ENCODE data around the gene RHOD. TPM values are rescaled to one million over a fixed set of nuclear protein-coding genes. Genes with fewer than 3 reads are reported as not detected.

Gene RHOD
- total and polyA plus RNA-seq, 10 donors = 1.3 to 6.4 (median 2.7) TPM

GRCh38 chr11:67045314-67045713, 11.3 kb upstream of the RHOD start:
- Histone ChIP-seq H3K27me3 (replicated peaks in 1 of 7) (peaks cover 0 to 53% (median 0%) of the 10 kb centered on the region in 7 donors), H3K27ac (no peak overlapping the region), H3K9me3 (no peaks in the 10 kb centered on the region), H3K36me3 (no peaks in the 10 kb centered on the region), H3K4me1 (no peaks in the 10 kb centered on the region), H3K4me3 (no peak overlapping the region)
- 64 to 79% (median 72%) methylated on average over 14 of the region's 14 CpGs for WGBS, 5 donors
- DNase-seq = no peak
- TF ChIP-seq POLR2A (IDR thresholded peaks at IDR 0.05) (no peak), CTCF (IDR thresholded peaks at IDR 0.05 in 8 of 11, conservative IDR thresholded peaks at IDR 0.05 in 3 of 11) (no peak)
- intact Hi-C loops (cut with DNase I; ENCODE audit: low total_unique reads) = no loop called here

GRCh38 chr11:67048515-67049130, 8.0 kb upstream of the RHOD start:
- Histone ChIP-seq H3K9me3 (no peaks in the 10 kb centered on the region), H3K4me3 (no peak overlapping the region), H3K27me3 (replicated peaks in 1 of 7) (peaks cover 0 to 55% (median 0%) of the 10 kb centered on the region in 7 donors), H3K36me3 (no peaks in the 10 kb centered on the region), H3K27ac (no peak overlapping the region), H3K4me1 (peaks cover 0 to under 1% (median 0%) of the 10 kb centered on the region in 6 donors)
- 87 to 91% (median 90%) methylated on average over 2 to 22 of the region's 22 CpGs for WGBS, 5 donors
- intact Hi-C loops (cut with DNase I; ENCODE audit: low total_unique reads) = no loop called here
- no peak for DNase-seq
- TF ChIP-seq POLR2AphosphoS5 (IDR thresholded peaks at IDR 0.05) (no peak), POLR2A (IDR thresholded peaks at IDR 0.05) (no peak), CTCF (IDR thresholded peaks at IDR 0.05 in 8 of 11, conservative IDR thresholded peaks at IDR 0.05 in 3 of 11) (no peak)

- no peak overlapping the region for H3K27ac ChIP-seq
- no peak for DNase-seq
- 80 to 100% (median 85%) methylated on average over 3 of the region's 3 CpGs for WGBS, 5 donors
- H3K4me1 ChIP-seq = peaks cover 0 to 14% (median 7%) of the 10 kb centered on the region in 6 donors
- no peaks in the 10 kb centered on the region for H3K9me3 ChIP-seq
- no peaks in the 10 kb centered on the region for H3K36me3 ChIP-seq
- peaks cover 0 to 47% (median 0%) of the 10 kb centered on the region in 7 donors for H3K27me3 ChIP-seq (replicated peaks in 1 of 7)
- no peak for TF ChIP-seq POLR2AphosphoS5 (IDR thresholded peaks at IDR 0.05)
- TF ChIP-seq POLR2A (IDR thresholded peaks at IDR 0.05) = no peak
- no peak for TF ChIP-seq CTCF (IDR thresholded peaks at IDR 0.05 in 8 of 11, conservative IDR thresholded peaks at IDR 0.05 in 3 of 11)
- no peak overlapping the region for H3K4me3 ChIP-seq
- intact Hi-C loops (cut with DNase I; ENCODE audit: low total_unique reads) = no loop called here
Observed at GRCh38 chr11:67050139-67050538, 6.5 kb upstream of the RHOD start.

- Histone ChIP-seq H3K9me3 (no peaks in the 10 kb centered on the region), H3K27ac (no peak overlapping the region), H3K4me3 (no peak overlapping the region), H3K4me1 (peaks cover 6 to 26% (median 18%) of the 10 kb centered on the region in 6 donors), H3K36me3 (no peaks in the 10 kb centered on the region), H3K27me3 (replicated peaks in 1 of 7) (peaks cover 0 to 50% (median 7%) of the 10 kb centered on the region in 7 donors)
- 87 to 91% (median 90%) methylated on average over 9 of the region's 9 CpGs for WGBS, 5 donors
- TF ChIP-seq POLR2A (IDR thresholded peaks at IDR 0.05) (no peak), POLR2AphosphoS5 (IDR thresholded peaks at IDR 0.05) (no peak), CTCF (IDR thresholded peaks at IDR 0.05 in 8 of 11, conservative IDR thresholded peaks at IDR 0.05 in 3 of 11) (no peak)
- intact Hi-C loops (cut with DNase I; ENCODE audit: low total_unique reads) = no loop called here
- DNase-seq = no peak
Observed at GRCh38 chr11:67051180-67051893, 5.3 kb upstream of the RHOD start.

All from spleen (tissue), 11 donors.